ENCODE results near the gene MPPED2.

- TF ChIP-seq CTCF (IDR thresholded peaks at IDR 0.05) (no peak), POLR2A (IDR thresholded peaks at IDR 0.05) (no peak)
These were observed 182.0 kb downstream of the MPPED2 start for GRCh38 chr11:30404136-30404535.
